H9 (cell line): ENCODE measurements around the gene MYLK. TPM values are rescaled to one million over a fixed set of nuclear protein-coding genes. Genes with fewer than 3 reads are reported as not detected.

Source experiments
- DNase-seq: peaks from one replicate; pipeline ENCODE4 v3.0.0-alpha.2; 2017
- H2AFZ ChIP-seq: one replicate; pipeline ENCODE4 v1.6.1; 2013; ENCODE audit warnings: mild to moderate bottlenecking, low read length, control low read depth, moderate library complexity
- H2AK5ac ChIP-seq: 2 replicates; pipeline ENCODE4 v1.6.1; 2013; ENCODE audit warnings: low read length, control low read depth, mixed read lengths; ENCODE audit not compliant: insufficient read length
- H2BK120ac ChIP-seq: one replicate; pipeline ENCODE4 v1.6.1; 2013; ENCODE audit warnings: low read depth, mild to moderate bottlenecking, low read length, control low read depth, inconsistent platforms; ENCODE audit not compliant: poor library complexity, severe bottlenecking
- H2BK12ac ChIP-seq: 2 replicates; pipeline ENCODE4 v1.6.1; 2013; ENCODE audit warnings: low read length, control low read depth, mixed read lengths, low read depth; ENCODE audit not compliant: insufficient read length
- H2BK15ac ChIP-seq: 2 replicates; pipeline ENCODE4 v1.6.1; 2013; ENCODE audit warnings: low read depth, low read length, control low read depth
- H2BK20ac ChIP-seq: one replicate; pipeline ENCODE4 v1.6.1; 2013; ENCODE audit warnings: low read depth, mild to moderate bottlenecking, low read length, control low read depth, inconsistent platforms; ENCODE audit not compliant: poor library complexity, severe bottlenecking
- H2BK5ac ChIP-seq: 2 replicates; pipeline ENCODE4 v1.6.1; 2013; ENCODE audit warnings: low read length, control low read depth, mixed read lengths; ENCODE audit not compliant: insufficient read length
- H3K14ac ChIP-seq: 2 replicates; pipeline ENCODE4 v1.6.1; 2013; ENCODE audit warnings: low read length, control low read depth; ENCODE audit not compliant: insufficient read depth
- H3K18ac ChIP-seq: 2 replicates; pipeline ENCODE4 v1.6.1; 2013; ENCODE audit warnings: low read depth, mild to moderate bottlenecking, mixed read lengths, low read length, control low read depth; ENCODE audit not compliant: insufficient read length
- H3K23ac ChIP-seq: 2 replicates; pipeline ENCODE4 v1.6.1; 2013; ENCODE audit warnings: low read length, control low read depth, mixed read lengths, low read depth; ENCODE audit not compliant: insufficient read length
- H3K23me2 ChIP-seq: 2 replicates; pipeline ENCODE4 v1.6.1; 2013; ENCODE audit warnings: low read depth, mild to moderate bottlenecking, mixed read lengths, low read length, control low read depth; ENCODE audit not compliant: insufficient read length, poor library complexity, severe bottlenecking
- H3K27ac ChIP-seq: 2 replicates; pipeline ENCODE4 v1.5.1; 2013; ENCODE audit warnings: low read length, control low read depth, mixed read lengths, low read depth; ENCODE audit not compliant: insufficient read length
- H3K27me3 ChIP-seq: 2 replicates; pipeline ENCODE4 v1.6.1; 2013; ENCODE audit warnings: low read length, control low read depth, inconsistent platforms; ENCODE audit not compliant: insufficient read depth
- H3K4ac ChIP-seq: 2 replicates; pipeline ENCODE4 v1.6.1; 2013; ENCODE audit warnings: low read depth, mild to moderate bottlenecking, control low read depth, inconsistent platforms, low read length, moderate library complexity
- H3K4me1 ChIP-seq: 2 replicates; pipeline ENCODE4 v1.6.1; 2013; ENCODE audit warnings: low read length, control low read depth, inconsistent platforms; ENCODE audit not compliant: insufficient read depth
- H3K4me2 ChIP-seq: 2 replicates; pipeline ENCODE4 v1.6.1; 2013; ENCODE audit warnings: low read length, control low read depth, mixed read lengths; ENCODE audit not compliant: insufficient read length, insufficient read depth
- H3K56ac ChIP-seq: 2 replicates; pipeline ENCODE4 v1.6.1; 2013; ENCODE audit warnings: low read depth, mild to moderate bottlenecking, mixed read lengths, low read length, control low read depth; ENCODE audit not compliant: insufficient read length
- H3K79me1 ChIP-seq: 2 replicates; pipeline ENCODE4 v1.6.1; 2013; ENCODE audit warnings: low read depth, mild to moderate bottlenecking, moderate library complexity, low read length, control low read depth, inconsistent platforms; ENCODE audit not compliant: insufficient read depth, poor library complexity, severe bottlenecking
- H3K79me2 ChIP-seq: 2 replicates; pipeline ENCODE4 v1.6.1; 2013; ENCODE audit warnings: low read length, control low read depth, inconsistent platforms; ENCODE audit not compliant: insufficient read depth
- H3K9ac ChIP-seq: 2 replicates; pipeline ENCODE4 v1.6.1; 2013; ENCODE audit warnings: low read length, control low read depth, mixed read lengths; ENCODE audit not compliant: insufficient read length; ENCODE audit errors: extremely low read depth
- H3K9me3 ChIP-seq: one replicate; pipeline ENCODE4 v1.6.1; 2013; ENCODE audit warnings: low read depth, low read length, inconsistent platforms; ENCODE audit not compliant: control insufficient read depth
- H3T11ph ChIP-seq: one replicate; pipeline ENCODE4 v1.6.1; 2013; ENCODE audit warnings: mild to moderate bottlenecking, low read length, control low read depth, inconsistent platforms
- H4K20me1 ChIP-seq: one replicate; pipeline ENCODE4 v1.6.1; 2013; ENCODE audit not compliant: control insufficient read depth, insufficient read length, insufficient read depth
- H4K5ac ChIP-seq: 2 replicates; pipeline ENCODE4 v1.6.1; 2013; ENCODE audit warnings: low read depth, mild to moderate bottlenecking, mixed read lengths, low read length, control low read depth; ENCODE audit not compliant: insufficient read length
- H4K8ac ChIP-seq: replicated peaks from 2 replicates; pipeline ENCODE4 v1.6.1; 2013; ENCODE audit warnings: low read length, control low read depth, mixed read lengths, low read depth; ENCODE audit not compliant: insufficient read length
- H4K91ac ChIP-seq: 2 replicates; pipeline ENCODE4 v1.6.1; 2013; ENCODE audit warnings: low read depth, mild to moderate bottlenecking, moderate library complexity, mixed read lengths, low read length, control low read depth; ENCODE audit not compliant: insufficient read length
- H3K27ac Mint-ChIP-seq, 3 experiments: 2 replicates in 2 of 3; 3 replicates in 1 of 3; pipeline ENCODE4 v1.8.0; 2020 to 2021; ENCODE audit warnings: mixed read lengths in 3 of 3, mild to moderate bottlenecking in 1 of 3, moderate library complexity in 1 of 3
- H3K27me3 Mint-ChIP-seq: 2 replicates; pipeline ENCODE4 v1.8.0; 2021; ENCODE audit warnings: low read depth, mild to moderate bottlenecking, moderate library complexity, mixed read lengths
- H3K36me3 Mint-ChIP-seq, 3 experiments: 2 replicates in 2 of 3; 3 replicates in 1 of 3; pipeline ENCODE4 v1.8.0; 2020 to 2021; ENCODE audit warnings: low read depth in 3 of 3, mixed read lengths in 3 of 3; ENCODE audit not compliant: insufficient read depth in 1 of 3
- H3K4me1 Mint-ChIP-seq, 2 experiments: 2 replicates each; pipeline ENCODE4 v1.8.0; 2020; ENCODE audit warnings: mixed read lengths in 2 of 2
- H3K4me3 Mint-ChIP-seq, 2 experiments: 2 replicates in 1 of 2; 3 replicates in 1 of 2; pipeline ENCODE4 v1.8.0; 2020 to 2021; ENCODE audit warnings: mild to moderate bottlenecking in 2 of 2, mixed read lengths in 2 of 2, moderate library complexity in 1 of 2
- H3K9me3 Mint-ChIP-seq, 2 experiments: 2 replicates in 1 of 2; 3 replicates in 1 of 2; pipeline ENCODE4 v1.8.0; 2020; ENCODE audit warnings: mild to moderate bottlenecking in 2 of 2, mixed read lengths in 2 of 2, moderate library complexity in 1 of 2
- CTCF ChIP-seq: fragments of 200-600 bp; sonication (generic); conservative IDR thresholded peaks from 3 replicates; pipeline ENCODE4 v1.8.0; 2021; ENCODE audit warnings: antibody characterized with exemption, mild to moderate bottlenecking
- WGBS: extraction: QIAGEN DNeasy Blood & Tissue Kit; methylation state at CpG from one replicate; pipeline ENCODE4 v1.1.7; 2013; ENCODE audit warnings: missing lambda C conversion rate, low lambda C conversion rate, mixed read lengths; ENCODE audit not compliant: insufficient read length; ENCODE audit errors: extremely low coverage; 5-methylcytosine and 5-hydroxymethylcytosine counted together
- total RNA-seq: library from RNA; stranded (reverse); gene quantifications from 2 replicates; pipeline ENCODE4 v1.2.1, GENCODE V29; 2021

The MYLK gene
- total RNA-seq, 1 experiment from 2014 or later = 10.1 TPM

GRCh38 chr3:123593381-123593780 lies 290.8 kb downstream of the MYLK start:
- Histone ChIP-seq H3K9ac (no peak overlapping the region), H3K23ac (no peak overlapping the region), H3K14ac (no peak overlapping the region), H3K27ac (no peak overlapping the region), H2AFZ (no peak overlapping the region), H2BK12ac (no peak overlapping the region), H2BK120ac (no peak overlapping the region), H2AK5ac (no peak overlapping the region), H2BK15ac (no peak overlapping the region), H4K20me1 (no peaks in the 10 kb centered on the region), H3K79me2 (no peaks in the 10 kb centered on the region), H3K23me2 (no peaks in the 10 kb centered on the region), H2BK5ac (no peak overlapping the region), H3K18ac (no peak overlapping the region), H4K91ac (no peak overlapping the region), H3K27me3 (no peaks in the 10 kb centered on the region), H3T11ph (no peak overlapping the region), H4K8ac (no peak overlapping the region), H3K56ac (no peak overlapping the region), H3K79me1 (no peaks in the 10 kb centered on the region), H3K4me2 (no peak overlapping the region), H2BK20ac (no peak overlapping the region), H3K4me1 (no peaks in the 10 kb centered on the region), H4K5ac (no peak overlapping the region), H3K9me3 (no peaks in the 10 kb centered on the region), H3K4ac (no peak overlapping the region)
- Mint-ChIP-seq H3K27me3 (no peaks in the 10 kb centered on the region; the same call in 1 of the 2 replicates), H3K4me1 (peaks cover 0 to 3% of the 10 kb centered on the region in 2 experiments; a peak in 2 of 4 replicates), H3K36me3 (peaks cover 25 to 29% (median 28%) of the 10 kb centered on the region in 3 experiments), H3K9me3 (peaks cover 11 to 15% of the 10 kb centered on the region in 2 experiments; a peak in 4 of 5 replicates), H3K27ac (no peak overlapping the region), H3K4me3 (no peak overlapping the region)
- DNase-seq = no peak
- TF ChIP-seq CTCF = no peak
- WGBS = no CpG with 5 or more reads among the region's 3 CpGs
